Thyroid gland (tissue), 4 donors: ENCODE measurements around the gene SH3BGR.

Source experiments
- CTCF ChIP-seq, 6 experiments: fragments of 200-600 bp in 3 of 6; fragments of 450-650 bp in 3 of 6; sonication (generic) in 3 of 6; IDR thresholded peaks; one replicate each; pipeline ENCODE4 v1.5.1; 2016 to 2019; ENCODE audit warnings: antibody characterized with exemption in 6 of 6, mild to moderate bottlenecking in 2 of 6, inconsistent platforms in 1 of 6, moderate library complexity in 1 of 6
- POLR2A ChIP-seq, 2 donors: fragments of 450-650 bp; IDR thresholded peaks; one replicate each; pipeline ENCODE4 v1.6.1; 2017; ENCODE audit warnings: antibody characterized with exemption in 2 of 2, mild to moderate bottlenecking in 2 of 2, moderate library complexity in 1 of 2

GRCh38 chr21:39513735-39514134 is 62.0 kb downstream of the SH3BGR start:
- TF ChIP-seq CTCF (IDR thresholded peaks at IDR 0.05) (no peak), POLR2A (IDR thresholded peaks at IDR 0.05) (no peak)
